ENCODE data around the gene MSH3.

DNA sequence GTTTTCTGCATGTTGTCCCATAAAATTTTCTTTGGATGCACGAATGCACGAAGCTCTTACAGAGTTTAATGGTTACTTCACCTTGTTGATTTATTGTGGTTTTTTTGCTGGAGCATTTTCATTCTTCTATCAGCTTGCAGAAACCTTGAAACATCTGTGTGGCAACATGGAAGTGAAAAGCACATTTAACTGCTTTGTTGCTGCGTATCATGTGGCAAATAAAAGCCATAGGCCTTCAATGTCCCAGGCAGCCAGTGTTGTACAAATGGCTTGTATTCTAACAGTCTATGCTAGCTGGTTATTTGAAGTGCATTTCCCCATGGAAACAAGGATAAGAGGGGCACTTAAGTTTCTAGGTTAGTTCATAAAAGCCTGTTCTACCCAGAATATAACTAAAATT is 263.2 kb downstream of the MSH3 start:
- TF ChIP-seq, protein P1, sequence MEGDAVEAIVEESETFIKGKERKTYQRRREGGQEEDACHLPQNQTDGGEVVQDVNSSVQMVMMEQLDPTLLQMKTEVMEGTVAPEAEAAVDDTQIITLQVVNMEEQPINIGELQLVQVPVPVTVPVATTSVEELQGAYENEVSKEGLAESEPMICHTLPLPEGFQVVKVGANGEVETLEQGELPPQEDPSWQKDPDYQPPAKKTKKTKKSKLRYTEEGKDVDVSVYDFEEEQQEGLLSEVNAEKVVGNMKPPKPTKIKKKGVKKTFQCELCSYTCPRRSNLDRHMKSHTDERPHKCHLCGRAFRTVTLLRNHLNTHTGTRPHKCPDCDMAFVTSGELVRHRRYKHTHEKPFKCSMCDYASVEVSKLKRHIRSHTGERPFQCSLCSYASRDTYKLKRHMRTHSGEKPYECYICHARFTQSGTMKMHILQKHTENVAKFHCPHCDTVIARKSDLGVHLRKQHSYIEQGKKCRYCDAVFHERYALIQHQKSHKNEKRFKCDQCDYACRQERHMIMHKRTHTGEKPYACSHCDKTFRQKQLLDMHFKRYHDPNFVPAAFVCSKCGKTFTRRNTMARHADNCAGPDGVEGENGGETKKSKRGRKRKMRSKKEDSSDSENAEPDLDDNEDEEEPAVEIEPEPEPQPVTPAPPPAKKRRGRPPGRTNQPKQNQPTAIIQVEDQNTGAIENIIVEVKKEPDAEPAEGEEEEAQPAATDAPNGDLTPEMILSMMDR (IDR thresholded peaks at IDR 0.05), result no peak
- TF ChIP-seq POLR2A (IDR thresholded peaks at IDR 0.05), result no peak
